Fibroblast of mammary gland (primary cell): ENCODE data around the gene ILK.

ENCODE experiments used
- DNase-seq: peaks from one replicate; pipeline ENCODE4 v3.0.0-alpha.2; 2010; ENCODE audit warnings: low read depth
- H3K4me3 ChIP-seq: 2 replicates; pipeline ENCODE4 v1.5.1; 2011; ENCODE audit warnings: low read depth, mild to moderate bottlenecking, low read length, moderate library complexity; ENCODE audit not compliant: control insufficient read depth
- CTCF ChIP-seq: conservative IDR thresholded peaks from 2 replicates; pipeline ENCODE4 v1.5.1; 2011; ENCODE audit warnings: low read depth, low read length, inconsistent platforms; ENCODE audit not compliant: control insufficient read depth, insufficient read depth

Gene ILK

DNA sequence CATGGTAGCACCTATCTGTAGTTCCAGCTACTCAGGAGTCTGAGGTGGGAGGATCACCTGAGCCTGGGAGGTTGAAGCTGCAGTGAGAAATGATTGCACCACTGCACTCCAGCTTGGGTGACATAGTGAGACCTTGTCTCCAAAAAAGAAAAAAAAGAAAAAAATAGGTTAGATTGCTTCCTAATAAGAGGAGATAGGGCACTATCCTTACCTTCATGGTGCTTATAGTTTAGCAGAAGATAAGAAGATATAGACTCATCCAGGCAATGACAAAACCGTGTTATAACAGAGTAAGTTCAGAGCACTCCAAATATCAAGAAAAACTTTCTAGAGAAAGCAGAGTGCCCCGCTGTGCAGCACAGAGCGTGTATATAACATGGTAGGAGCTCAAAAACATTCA, 42.3 kb upstream of the ILK start:
- no peak for TF ChIP-seq CTCF
- DNase-seq: no peak
- no peak overlapping the region for H3K4me3 ChIP-seq

GRCh38 chr11:6563121-6563619, 40.4 kb upstream of the ILK start:
- no peak for TF ChIP-seq CTCF
- no peak overlapping the region for H3K4me3 ChIP-seq
- DNase-seq: no peak

DNA sequence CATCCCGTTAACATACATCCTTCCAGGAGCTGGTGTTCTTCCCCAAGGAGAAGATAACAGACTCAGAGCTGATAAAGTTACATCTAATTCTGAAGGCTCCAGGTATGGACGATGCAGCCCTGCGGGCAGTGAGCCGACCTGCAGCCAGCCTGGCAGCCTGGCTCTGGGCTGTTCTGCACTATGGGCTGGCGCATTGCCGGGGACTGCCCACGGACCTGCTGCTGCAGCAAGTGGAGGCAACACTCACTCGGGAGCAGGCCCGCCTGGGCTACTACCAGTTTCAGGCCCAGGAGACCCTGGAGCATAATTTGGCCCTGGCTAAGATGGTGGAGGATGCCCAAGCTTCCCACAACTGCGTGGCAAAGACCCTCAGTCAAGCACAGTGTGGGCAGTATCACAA, 39.9 kb upstream of the ILK start:
- DNase-seq: no peak
- no peak for TF ChIP-seq CTCF

DNA sequence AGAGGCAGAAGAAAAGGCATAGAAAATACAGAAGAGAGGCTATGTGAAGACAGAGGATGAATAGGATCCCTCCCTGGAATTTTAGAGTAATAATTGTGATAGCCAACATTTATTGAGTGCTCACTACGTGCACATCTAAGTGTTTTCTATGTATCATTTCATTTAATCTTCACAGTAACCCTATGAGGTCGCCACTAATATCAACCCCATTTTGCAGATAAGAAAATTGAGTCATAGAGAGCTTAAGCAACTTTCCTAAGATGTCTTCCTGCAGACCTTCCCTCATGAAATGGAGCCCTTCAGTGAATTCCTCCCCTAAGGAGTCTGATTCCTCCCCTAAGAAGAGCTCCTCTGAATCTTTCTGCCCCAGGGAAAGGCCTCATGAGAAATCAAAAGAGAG, 38.2 kb upstream of the ILK start:
- no peak for TF ChIP-seq CTCF
- DNase-seq: no peak
- H3K4me3 ChIP-seq: no peak overlapping the region

More for the DNA sequence above, 39.9 kb upstream of the ILK start:
- H3K4me3 ChIP-seq: no peak overlapping the region

- H3K4me3 ChIP-seq: no peak overlapping the region
- TF ChIP-seq CTCF: no peak
- DNase-seq: no peak
These were observed 37.4 kb upstream of the ILK start for GRCh38 chr11:6565988-6566703.

DNA sequence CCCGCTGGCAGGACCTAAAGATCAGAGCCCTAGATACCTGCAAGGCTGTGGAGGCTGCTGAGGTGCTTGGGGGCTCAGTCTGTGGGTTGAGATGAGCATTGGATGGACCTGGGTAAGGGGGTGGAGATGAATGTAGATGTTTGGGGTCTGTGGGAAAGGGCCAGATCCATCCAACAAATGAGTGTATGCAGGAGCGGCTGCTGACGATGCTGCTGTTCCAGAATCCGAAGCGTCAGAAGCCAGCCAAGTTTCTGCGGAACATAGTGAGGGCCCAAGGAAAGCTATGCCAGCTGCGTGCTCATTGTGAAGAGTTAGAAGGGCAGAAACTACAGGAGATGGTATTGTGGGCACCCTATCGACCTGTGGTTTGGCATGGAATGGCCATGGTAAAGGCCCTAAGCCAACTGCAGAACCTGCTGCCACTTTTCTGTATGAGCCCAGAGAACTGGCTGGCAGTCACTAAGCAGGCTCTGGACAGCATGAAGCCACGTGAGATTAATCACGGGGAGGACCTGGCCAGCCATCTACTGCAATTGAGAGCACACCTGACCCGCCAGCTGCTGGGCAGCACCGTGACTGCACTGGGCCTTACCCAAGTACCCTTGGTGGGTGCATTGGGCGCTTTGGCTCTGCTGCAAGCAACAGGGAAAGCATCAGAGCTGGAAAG, 36.7 kb upstream of the ILK start:
- no peak overlapping the region for H3K4me3 ChIP-seq
- DNase-seq: no peak
- no peak for TF ChIP-seq CTCF

- no peak for DNase-seq
- TF ChIP-seq CTCF: no peak
- no peak overlapping the region for H3K4me3 ChIP-seq
These were observed 36.2 kb upstream of the ILK start for GRCh38 chr11:6567371-6567745.
